Heart left ventricle (tissue), 13 donors: ENCODE measurements around the gene CHN2.

Experiments used
- CTCF ChIP-seq, 12 donors: fragments of 200-600 bp; sonication (generic) in 4 of 12; IDR thresholded peaks; one replicate each; pipeline versions ENCODE4 v1.5.0 to v1.8.0; 2018 to 2022; ENCODE audit warnings: antibody characterized with exemption in 12 of 12, mild to moderate bottlenecking in 5 of 12
- POLR2A ChIP-seq, 2 donors: fragments of 450-650 bp; IDR thresholded peaks; one replicate each; pipeline ENCODE4 v1.6.1; 2017; ENCODE audit warnings: antibody characterized with exemption in 2 of 2, mild to moderate bottlenecking in 2 of 2, moderate library complexity in 2 of 2
- donor health status: ischemic (EF 13 %, LVEDD 7.1; RV severe dilation, severe dysfunction).
- donor health status: DM: no; HTN: yes; CAD: no.
- donor health status: DM: no; HTN: no; CAD: no.
- donor health status: ischemic (EF 25% LVEDD 6.9; RV normal size, moderate dysfunction).
- donor health status: ischemic (EF 25% LVEDD 5.7; RV mildly dilated, moderate dysfunction).
- donor health status: ischemic (EF 35%, LVEDD 5.7; RV mildly dilated, moderate dysfunction).
- donor health status: nonischemic (EF 11% LVEDD 7.7; RV severe dilation, severe dysfunction).
- donor health status: DM: yes; HTN: yes; CAD: no.
- donor health status: PGD.
- donor health status: ischemic (EF 29% LVEDD 5.4; RV normal size, mild dysfunction).
- donor health status: nonischemic (EF 23%, LVEDD 6.1; RV moderate dilation, normal function).

- no peak for TF ChIP-seq POLR2A (IDR thresholded peaks at IDR 0.05)
- TF ChIP-seq CTCF (IDR thresholded peaks at IDR 0.05): no peak
Measured at GRCh38 chr7:29499932-29500331, 305.4 kb downstream of the CHN2 start.
